ENCODE results near the gene FANK1. TPM values are rescaled to one million over a fixed set of nuclear protein-coding genes. Genes with fewer than 3 reads are reported as not detected.

FANK1 gene
- polyA plus RNA-seq, 2 of the 4 experiments (the other 2 are of a cell fraction): 4.1 to 5.3 TPM

GRCh38 chr10:125953778-125954385 lies 57.5 kb downstream of the FANK1 start (continued):
- no peak for TF ChIP-seq CEBPB (IDR thresholded peaks at IDR 0.05)
- no peak for TF ChIP-seq TP53 (CRISPR knock-in tag; IDR thresholded peaks at IDR 0.05)
- TF ChIP-seq KDM1A (IDR thresholded peaks at IDR 0.05; ENCODE audit: low read depth): no peak
- TF ChIP-seq BHLHE40 (IDR thresholded peaks at IDR 0.05; ENCODE audit: low read depth, low read length): no peak
- TF ChIP-seq SREBF2 (IDR thresholded peaks at IDR 0.05): no peak
- no peak for TF ChIP-seq RFX5 (IDR thresholded peaks at IDR 0.05)
- no peak for TF ChIP-seq E2F6 (IDR thresholded peaks at IDR 0.05; ENCODE audit: borderline replicate concordance, low read depth)
- no peak for TF ChIP-seq ZFP36 (IDR thresholded peaks at IDR 0.05; ENCODE audit: borderline replicate concordance, partially characterized antibody)
- TF ChIP-seq POLR2AphosphoS2 (conservative IDR thresholded peaks at IDR 0.05; ENCODE audit: low read length): no peak
- no peak for TF ChIP-seq ZNF302 (CRISPR knock-in tag; IDR thresholded peaks at IDR 0.05)
- no peak for TF ChIP-seq PHF8 (IDR thresholded peaks at IDR 0.05; ENCODE audit: borderline replicate concordance, low read depth)

GRCh38 chr10:125955766-125956165 lies 59.4 kb downstream of the FANK1 start:
- Histone ChIP-seq H3K9me3 (peaks cover 32% of the 10 kb centered on the region), H3K4me3 (no peak overlapping the region), H3K27ac (no peak overlapping the region), H3K4me2 (no peak overlapping the region), H3K4me1 (no peaks in the 10 kb centered on the region)
- no peak for FAIRE-seq
- DNase-seq (ENCODE audit: low read depth in 1 of 2, low spot score in 1 of 2): no peak
- ChIA-PET POLR2A (no interaction called here), CTCF (interaction anchor here (0.6 to 1.3 kb wide), 5 partner anchors 21 to 1899 kb away, joined by 3 to 4 read pairs (median 3); no protein-coding TSS in a partner anchor)
- TF ChIP-seq NR3C1 (IDR thresholded peaks at IDR 0.05): no peak
- no peak for TF ChIP-seq USF2 (IDR thresholded peaks at IDR 0.05)
- TF ChIP-seq FOSB (CRISPR knock-in tag; IDR thresholded peaks at IDR 0.05): no peak
- TF ChIP-seq BCL3 (IDR thresholded peaks at IDR 0.05): no peak
- no peak for TF ChIP-seq CBX8 (IDR thresholded peaks at IDR 0.05)
- no peak for TF ChIP-seq NPAS2 (CRISPR knock-in tag; IDR thresholded peaks at IDR 0.05; ENCODE audit: borderline replicate concordance)
- TF ChIP-seq HDAC2 (IDR thresholded peaks at IDR 0.05): no peak
- TF ChIP-seq CHD4 (IDR thresholded peaks at IDR 0.05; ENCODE audit: borderline replicate concordance): no peak
- no peak for TF ChIP-seq PHF8 (IDR thresholded peaks at IDR 0.05; ENCODE audit: borderline replicate concordance, low read depth)
- TF ChIP-seq ZFP36 (IDR thresholded peaks at IDR 0.05; ENCODE audit: borderline replicate concordance, partially characterized antibody): no peak
- no peak for TF ChIP-seq CHD2 (IDR thresholded peaks at IDR 0.05; ENCODE audit: low read length, partially characterized antibody)
- TF ChIP-seq EHMT2 (IDR thresholded peaks at IDR 0.05; ENCODE audit: low read depth): no peak
- no peak for TF ChIP-seq PBX3 (IDR thresholded peaks at IDR 0.05)
- no peak for TF ChIP-seq KDM5A (IDR thresholded peaks at IDR 0.05)
- no peak for TF ChIP-seq ELK1 (IDR thresholded peaks at IDR 0.05; ENCODE audit: low read depth, low read length)
- WGBS (ENCODE audit: missing lambda C conversion rate): 67% methylated on average over 2 of the region's 3 CpGs
- no peak for ATAC-seq
